ENCODE measurements around the gene WLS. TPM values are rescaled to one million over a fixed set of nuclear protein-coding genes. Genes with fewer than 3 reads are reported as not detected.

The WLS gene
- total and polyA plus RNA-seq, 2 donors (not counting 1 experiment from before 2014, with no cell fraction given), result 156 to 269 TPM

DNA sequence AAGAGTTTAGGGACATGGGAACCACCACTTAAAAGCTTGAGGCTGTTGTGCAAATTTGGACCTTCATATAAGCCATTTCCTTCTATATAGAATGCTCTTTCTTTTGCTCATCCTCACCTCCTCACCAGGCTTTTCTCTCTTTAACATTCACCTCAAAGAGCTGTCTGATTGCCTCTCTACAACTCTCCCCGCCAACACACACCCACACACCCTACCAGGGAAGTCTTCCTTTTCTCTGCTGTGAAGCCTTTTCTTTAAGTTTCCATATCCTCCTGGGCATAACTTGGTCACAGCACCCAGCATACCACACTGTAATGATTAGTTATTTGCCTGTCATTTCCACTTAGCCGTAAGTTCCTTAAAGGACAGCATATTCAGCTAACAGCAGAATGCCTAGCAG lies 40.6 kb downstream of the WLS start:
- Histone ChIP-seq H2AFZ (ENCODE audit: low read length) (no peak overlapping the region), H3K4me3 (replicated peaks in 1 of 4; ENCODE audit: control extremely low read depth in 1 of 4, insufficient read depth in 1 of 4, low read depth in 3 of 4, low read length in 4 of 4) (no peak overlapping the region), H3K79me2 (ENCODE audit: control insufficient read depth, insufficient read depth, low read length) (peaks cover 18% of the 10 kb centered on the region), H3K9me3 (ENCODE audit: control insufficient read depth, insufficient read depth, low read depth, low read length) (no peaks in the 10 kb centered on the region), H4K20me1 (ENCODE audit: control insufficient read depth, extremely low read depth, insufficient read depth, low read length) (no peaks in the 10 kb centered on the region), H3K9ac (ENCODE audit: insufficient read depth, low read length) (no peak overlapping the region), H3K27me3 (ENCODE audit: control insufficient read depth, insufficient read depth, low read length) (no peaks in the 10 kb centered on the region), H3K36me3 (ENCODE audit: control insufficient read depth, insufficient read depth, low read length) (peaks cover 5% of the 10 kb centered on the region), H3K4me2 (ENCODE audit: extremely low read depth, insufficient read depth, low read length) (no peak overlapping the region), H3K27ac (ENCODE audit: insufficient read depth, low read length) (no peak overlapping the region), H3K4me1 (ENCODE audit: control insufficient read depth, extremely low read depth, insufficient read depth, low read length) (peaks cover 8% of the 10 kb centered on the region)
- DNase-seq (ENCODE audit: low read depth in 2 of 2), result no peak
- TF ChIP-seq, protein P1, sequence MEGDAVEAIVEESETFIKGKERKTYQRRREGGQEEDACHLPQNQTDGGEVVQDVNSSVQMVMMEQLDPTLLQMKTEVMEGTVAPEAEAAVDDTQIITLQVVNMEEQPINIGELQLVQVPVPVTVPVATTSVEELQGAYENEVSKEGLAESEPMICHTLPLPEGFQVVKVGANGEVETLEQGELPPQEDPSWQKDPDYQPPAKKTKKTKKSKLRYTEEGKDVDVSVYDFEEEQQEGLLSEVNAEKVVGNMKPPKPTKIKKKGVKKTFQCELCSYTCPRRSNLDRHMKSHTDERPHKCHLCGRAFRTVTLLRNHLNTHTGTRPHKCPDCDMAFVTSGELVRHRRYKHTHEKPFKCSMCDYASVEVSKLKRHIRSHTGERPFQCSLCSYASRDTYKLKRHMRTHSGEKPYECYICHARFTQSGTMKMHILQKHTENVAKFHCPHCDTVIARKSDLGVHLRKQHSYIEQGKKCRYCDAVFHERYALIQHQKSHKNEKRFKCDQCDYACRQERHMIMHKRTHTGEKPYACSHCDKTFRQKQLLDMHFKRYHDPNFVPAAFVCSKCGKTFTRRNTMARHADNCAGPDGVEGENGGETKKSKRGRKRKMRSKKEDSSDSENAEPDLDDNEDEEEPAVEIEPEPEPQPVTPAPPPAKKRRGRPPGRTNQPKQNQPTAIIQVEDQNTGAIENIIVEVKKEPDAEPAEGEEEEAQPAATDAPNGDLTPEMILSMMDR (conservative IDR thresholded peaks at IDR 0.05 in 1 of 2, IDR thresholded peaks at IDR 0.05 in 1 of 2; ENCODE audit: low read depth in 1 of 2, low read length in 2 of 2), result no peak
- TF ChIP-seq EZH2 (IDR thresholded peaks at IDR 0.05; ENCODE audit: low read length, missing control alignments), result no peak

DNA sequence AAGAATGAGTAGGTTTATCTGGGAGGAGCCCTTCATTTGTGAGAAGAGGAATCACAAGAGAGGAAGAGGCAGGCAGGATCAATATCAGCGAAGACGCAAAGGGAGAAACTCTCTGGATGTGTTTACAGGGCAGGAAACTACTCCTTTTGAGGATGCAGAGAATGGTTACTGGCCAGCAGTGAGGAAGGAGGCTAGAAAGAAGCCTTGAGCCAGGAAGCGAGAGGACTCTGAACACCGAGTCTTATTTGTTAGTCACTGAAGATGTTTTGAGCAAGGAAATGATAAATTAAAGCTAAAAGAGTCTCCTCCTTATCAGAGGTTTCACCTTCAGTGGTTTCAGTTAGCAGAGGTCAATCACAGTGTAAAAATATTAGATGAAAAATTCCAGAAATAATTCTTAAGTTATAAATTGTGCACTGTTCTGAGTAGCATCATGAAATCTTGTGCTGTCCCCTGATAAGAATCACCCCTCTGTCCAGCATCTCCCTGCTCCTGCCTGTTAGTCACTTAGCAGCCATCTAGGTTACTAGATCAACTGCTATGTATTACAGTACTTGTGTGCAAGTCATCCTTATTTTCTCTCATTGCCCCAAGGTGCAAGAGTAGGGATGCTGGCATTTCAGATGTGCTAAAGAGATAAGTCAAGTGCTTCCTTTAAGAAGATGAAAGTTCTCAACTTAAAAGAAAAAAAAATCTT lies 43.5 kb downstream of the WLS start:
- H3K4me3 ChIP-seq (replicated peaks in 1 of 4; ENCODE audit: control extremely low read depth in 1 of 4, insufficient read depth in 1 of 4, low read depth in 3 of 4, low read length in 4 of 4), result no peak overlapping the region
- H3K27ac ChIP-seq (ENCODE audit: insufficient read depth, low read length), result peak overlapping the region; percentile 71
- no peaks in the 10 kb centered on the region for H3K9me3 ChIP-seq (ENCODE audit: control insufficient read depth, insufficient read depth, low read depth, low read length)
- H4K20me1 ChIP-seq (ENCODE audit: control insufficient read depth, extremely low read depth, insufficient read depth, low read length), result no peaks in the 10 kb centered on the region
- peaks cover 4% of the 10 kb centered on the region for H3K79me2 ChIP-seq (ENCODE audit: control insufficient read depth, insufficient read depth, low read length)
- H2AFZ ChIP-seq (ENCODE audit: low read length), result no peak overlapping the region
- H3K27me3 ChIP-seq (ENCODE audit: control insufficient read depth, insufficient read depth, low read length), result no peaks in the 10 kb centered on the region
- peaks cover 7% of the 10 kb centered on the region for H3K4me1 ChIP-seq (ENCODE audit: control insufficient read depth, extremely low read depth, insufficient read depth, low read length)
- H3K4me2 ChIP-seq (ENCODE audit: extremely low read depth, insufficient read depth, low read length), result peak overlapping the region; percentile 17
- peak in 1 of 2 donors; percentile 48 for DNase-seq (ENCODE audit: low read depth in 2 of 2)
- peak overlapping the region; percentile 23 for H3K9ac ChIP-seq (ENCODE audit: insufficient read depth, low read length)
- TF ChIP-seq, protein P1 (conservative IDR thresholded peaks at IDR 0.05 in 1 of 2, IDR thresholded peaks at IDR 0.05 in 1 of 2; ENCODE audit: low read depth in 1 of 2, low read length in 2 of 2), result no peak
- no peak for TF ChIP-seq EZH2 (IDR thresholded peaks at IDR 0.05; ENCODE audit: low read length, missing control alignments)
- H3K36me3 ChIP-seq (ENCODE audit: control insufficient read depth, insufficient read depth, low read length), result peaks cover 5% of the 10 kb centered on the region

DNA sequence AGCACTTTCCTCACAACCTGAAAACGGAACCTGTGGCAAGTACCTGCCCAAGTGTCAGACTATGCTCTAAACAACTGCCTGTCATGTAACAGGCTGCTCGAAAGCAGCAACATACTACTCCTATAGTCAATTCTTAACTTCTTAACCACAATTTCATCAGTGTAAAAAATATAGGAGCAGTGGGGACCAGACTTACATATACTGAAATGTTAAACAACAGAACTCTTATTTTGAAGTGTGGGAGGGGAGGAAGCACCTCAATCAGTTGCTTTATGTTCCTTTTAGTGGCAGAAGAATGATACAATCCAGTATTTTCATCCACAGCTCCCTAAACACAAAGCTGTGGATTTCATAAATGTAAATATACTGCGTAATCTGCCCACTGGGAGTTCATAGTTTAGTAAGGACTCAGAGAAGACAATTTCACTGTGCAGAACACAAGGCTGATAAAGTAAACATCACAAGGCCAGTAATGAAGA lies 44.2 kb downstream of the WLS start:
- peak in 1 of 2 donors; percentile 83 for DNase-seq (ENCODE audit: low read depth in 2 of 2)
- no peak overlapping the region for H3K4me3 ChIP-seq (replicated peaks in 1 of 4; ENCODE audit: control extremely low read depth in 1 of 4, insufficient read depth in 1 of 4, low read depth in 3 of 4, low read length in 4 of 4)
- H3K4me1 ChIP-seq (ENCODE audit: control insufficient read depth, extremely low read depth, insufficient read depth, low read length), result peaks cover 7% of the 10 kb centered on the region
- H3K79me2 ChIP-seq (ENCODE audit: control insufficient read depth, insufficient read depth, low read length), result peaks cover 3% of the 10 kb centered on the region
- H3K9me3 ChIP-seq (ENCODE audit: control insufficient read depth, insufficient read depth, low read depth, low read length), result no peaks in the 10 kb centered on the region
- H3K27ac ChIP-seq (ENCODE audit: insufficient read depth, low read length), result peak overlapping the region; percentile 71
- peaks cover 5% of the 10 kb centered on the region for H3K36me3 ChIP-seq (ENCODE audit: control insufficient read depth, insufficient read depth, low read length)
- H3K9ac ChIP-seq (ENCODE audit: insufficient read depth, low read length), result no peak overlapping the region
- no peaks in the 10 kb centered on the region for H3K27me3 ChIP-seq (ENCODE audit: control insufficient read depth, insufficient read depth, low read length)
- H4K20me1 ChIP-seq (ENCODE audit: control insufficient read depth, extremely low read depth, insufficient read depth, low read length), result no peaks in the 10 kb centered on the region
- no peak overlapping the region for H3K4me2 ChIP-seq (ENCODE audit: extremely low read depth, insufficient read depth, low read length)
- H2AFZ ChIP-seq (ENCODE audit: low read length), result no peak overlapping the region
- TF ChIP-seq EZH2 (IDR thresholded peaks at IDR 0.05; ENCODE audit: low read length, missing control alignments), result no peak

All from fibroblast of lung (primary cell).